ENCODE results near the gene RIT2. TPM values are rescaled to one million over a fixed set of nuclear protein-coding genes. Genes with fewer than 3 reads are reported as not detected.

The RIT2 gene
- total RNA-seq, 1 donor from 2014 or later: not detected

- Histone ChIP-seq H3F3A (ENCODE audit: low read depth) (no peaks in the 10 kb centered on the region), H3K9me3 (ENCODE audit: low read depth) (no peaks in the 10 kb centered on the region), H3K27ac (no peak overlapping the region), H3K4me3 (no peak overlapping the region), H3K36me3 (no peaks in the 10 kb centered on the region), H3K9ac (no peak overlapping the region), H3K27me3 (no peaks in the 10 kb centered on the region), H3K79me2 (ENCODE audit: low read depth) (no peaks in the 10 kb centered on the region), H2AFZ (replicated peaks) (peak overlapping the region; percentile 68), H3K4me2 (no peak overlapping the region), H3K4me1 (no peaks in the 10 kb centered on the region), H4K20me1 (ENCODE audit: low read depth) (no peaks in the 10 kb centered on the region)
- Mint-ChIP-seq H3K4me3 (no peak overlapping the region), H3K36me3 (no peaks in the 10 kb centered on the region), H3K9me3 (peaks cover 6% of the 10 kb centered on the region), H3K27me3 (ENCODE audit: insufficient read depth, low read depth) (no peaks in the 10 kb centered on the region), H3K4me1 (peaks cover 4% of the 10 kb centered on the region), H3K27ac (no peak overlapping the region)
- DNase-seq (ENCODE audit: low spot score): no peak
- TF ChIP-seq EZH2 (IDR thresholded peaks at IDR 0.05): no peak
- no peak for TF ChIP-seq CTCF (IDR thresholded peaks at IDR 0.05)
- no peak for TF ChIP-seq EZH2phosphoT487 (IDR thresholded peaks at IDR 0.05)
Observed at GRCh38 chr18:42948831-42949230, 166.7 kb downstream of the RIT2 start.

GRCh38 chr18:42941860-42942259, 173.6 kb downstream of the RIT2 start:
- no peak for DNase-seq (ENCODE audit: low spot score)
- Histone ChIP-seq H3K9me3 (ENCODE audit: low read depth) (no peaks in the 10 kb centered on the region), H3K4me2 (no peak overlapping the region), H3K36me3 (no peaks in the 10 kb centered on the region), H3K27ac (no peak overlapping the region), H4K20me1 (ENCODE audit: low read depth) (no peaks in the 10 kb centered on the region), H3K9ac (no peak overlapping the region), H3K4me3 (no peak overlapping the region), H3K27me3 (no peaks in the 10 kb centered on the region), H3K79me2 (ENCODE audit: low read depth) (no peaks in the 10 kb centered on the region), H2AFZ (replicated peaks) (no peak overlapping the region), H3F3A (ENCODE audit: low read depth) (no peaks in the 10 kb centered on the region), H3K4me1 (peaks cover 7% of the 10 kb centered on the region)
- TF ChIP-seq EZH2 (IDR thresholded peaks at IDR 0.05) (no peak), CTCF (IDR thresholded peaks at IDR 0.05) (no peak), EZH2phosphoT487 (IDR thresholded peaks at IDR 0.05) (no peak)
- Mint-ChIP-seq H3K27me3 (ENCODE audit: insufficient read depth, low read depth) (no peaks in the 10 kb centered on the region), H3K36me3 (no peaks in the 10 kb centered on the region), H3K4me3 (no peak overlapping the region), H3K27ac (no peak overlapping the region), H3K4me1 (no peaks in the 10 kb centered on the region), H3K9me3 (no peaks in the 10 kb centered on the region)

DNA sequence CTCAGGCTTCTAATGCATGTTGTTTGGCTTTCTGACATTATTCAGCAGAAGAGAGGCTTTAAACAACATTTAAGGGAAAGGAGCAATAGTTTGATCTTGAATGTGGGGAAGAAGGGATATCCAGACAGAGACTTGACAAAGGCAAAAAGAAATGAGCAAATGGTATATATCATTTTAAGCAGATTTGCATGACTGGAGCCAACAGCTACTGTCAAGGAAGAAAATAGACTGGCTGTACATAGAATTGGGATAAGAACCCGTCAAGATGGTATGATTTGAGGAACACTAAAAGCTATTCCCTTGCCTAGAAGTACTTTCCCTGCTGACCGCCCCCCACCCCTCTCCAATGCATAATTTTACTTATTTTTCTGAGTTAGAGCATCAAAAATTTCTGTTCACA, 174.5 kb downstream of the RIT2 start:
- no peak overlapping the region for H3K4me3 Mint-ChIP-seq
- no peaks in the 10 kb centered on the region for H3F3A ChIP-seq (ENCODE audit: low read depth)
- DNase-seq (ENCODE audit: low spot score): no peak
- H3K4me1 ChIP-seq: peaks cover 7% of the 10 kb centered on the region
- no peak overlapping the region for H2AFZ ChIP-seq (replicated peaks)
- H3K79me2 ChIP-seq (ENCODE audit: low read depth): no peaks in the 10 kb centered on the region
- no peaks in the 10 kb centered on the region for H3K9me3 ChIP-seq (ENCODE audit: low read depth)
- H3K4me3 ChIP-seq: no peak overlapping the region
- H3K27ac Mint-ChIP-seq: no peak overlapping the region
- H3K36me3 Mint-ChIP-seq: no peaks in the 10 kb centered on the region
- no peak overlapping the region for H3K4me2 ChIP-seq
- H3K9ac ChIP-seq: no peak overlapping the region
- no peak overlapping the region for H3K27ac ChIP-seq
- H4K20me1 ChIP-seq (ENCODE audit: low read depth): no peaks in the 10 kb centered on the region
- no peak for TF ChIP-seq EZH2 (IDR thresholded peaks at IDR 0.05)
- TF ChIP-seq CTCF (IDR thresholded peaks at IDR 0.05): no peak
- TF ChIP-seq EZH2phosphoT487 (IDR thresholded peaks at IDR 0.05): no peak
- H3K4me1 Mint-ChIP-seq: no peaks in the 10 kb centered on the region
- H3K9me3 Mint-ChIP-seq: peaks cover 1% of the 10 kb centered on the region
- no peaks in the 10 kb centered on the region for H3K36me3 ChIP-seq
- no peaks in the 10 kb centered on the region for H3K27me3 Mint-ChIP-seq (ENCODE audit: insufficient read depth, low read depth)
- no peaks in the 10 kb centered on the region for H3K27me3 ChIP-seq
